ENCODE data around the gene CLDN6. TPM values are rescaled to one million over a fixed set of nuclear protein-coding genes. Genes with fewer than 3 reads are reported as not detected.

The CLDN6 gene
- total RNA-seq, 1 experiment from 2014 or later = 0.21 TPM

DNA sequence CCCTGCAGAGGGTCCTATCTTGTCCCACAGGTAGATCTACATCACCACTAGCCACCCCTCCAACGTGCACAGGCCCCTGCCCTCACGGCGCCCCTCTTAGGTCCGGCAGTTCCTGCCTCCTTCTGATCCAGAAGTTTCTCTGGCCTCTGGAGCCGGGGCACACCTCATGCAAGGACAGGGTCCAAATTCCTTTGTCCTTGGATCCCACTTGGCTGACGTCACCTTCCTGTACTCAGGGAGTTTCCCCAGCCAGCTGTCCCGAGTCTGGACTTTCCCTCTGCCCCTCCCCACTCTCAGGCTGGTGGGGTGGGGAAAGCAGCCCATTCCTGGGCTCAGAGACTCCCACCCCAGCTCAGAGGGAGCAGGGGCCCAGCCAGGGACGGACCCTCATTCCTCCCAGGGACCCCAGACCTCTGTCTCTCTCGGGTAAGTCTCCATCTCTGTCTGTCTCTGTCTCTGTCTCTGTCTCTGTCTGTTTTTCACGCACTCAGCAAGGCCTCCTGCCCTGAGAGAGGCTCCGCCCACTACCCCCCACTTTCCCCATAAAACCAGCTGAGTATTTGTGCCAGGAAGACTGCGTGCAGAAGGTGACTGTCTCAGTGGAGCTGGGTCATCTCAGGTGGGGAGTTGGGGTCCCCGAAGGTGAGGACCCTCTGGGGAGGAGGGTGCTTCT is 47.2 kb upstream of the CLDN6 start, which contains the start of gene IL32:
IL32 (plus strand) TSS at position 572 of the 673 bp plus-strand sequence. CDS start 172 bp downstream, outside the sequence.
- Histone ChIP-seq H3K27ac (ENCODE audit: low read depth, low read length, poor library complexity, severe bottlenecking) (no peak within 1 kb of the TSS), H3K36me3 (ENCODE audit: insufficient read depth, low read length, poor library complexity, severe bottlenecking) (no peaks in the 10 kb centered on the region), H3K9me3 (ENCODE audit: low read depth, low read length, poor library complexity, severe bottlenecking) (no peaks in the 10 kb centered on the region), H3K4me3 (ENCODE audit: low read depth, low read length, poor library complexity, severe bottlenecking) (no peak within 1 kb of the TSS), H3K4me1 (ENCODE audit: insufficient read depth, low read length, poor library complexity, severe bottlenecking) (no peaks in the 10 kb centered on the region), H3K27me3 (replicated peaks; ENCODE audit: insufficient read depth, low read depth, low read length, poor library complexity) (no peaks in the 10 kb centered on the region)
- no peak for DNase-seq (ENCODE audit: low spot score)
- BruUV-seq (replicated peaks) = no TSS peak
- CTCF ChIA-PET = no interaction called here
- TF ChIP-seq EZH2 (IDR thresholded peaks at IDR 0.05; ENCODE audit: borderline replicate concordance, low read depth, low read length, poor library complexity, severe bottlenecking) (no peak), CTCF (conservative IDR thresholded peaks at IDR 0.05; ENCODE audit: low read depth, low read length) (no peak)
- POLR2A ChIA-PET (ENCODE audit: low non-redundant PET) = no interaction called here
- intact Hi-C loops (cut with micrococcal nuclease; ENCODE audit: unreplicated experiment) = no loop called here

GRCh38 chr16:3063625-3064386 is 45.8 kb upstream of the CLDN6 start:
- Histone ChIP-seq H3K27me3 (replicated peaks; ENCODE audit: insufficient read depth, low read depth, low read length, poor library complexity) (no peaks in the 10 kb centered on the region), H3K4me3 (ENCODE audit: low read depth, low read length, poor library complexity, severe bottlenecking) (no peak overlapping the region), H3K36me3 (ENCODE audit: insufficient read depth, low read length, poor library complexity, severe bottlenecking) (no peaks in the 10 kb centered on the region), H3K4me1 (ENCODE audit: insufficient read depth, low read length, poor library complexity, severe bottlenecking) (no peaks in the 10 kb centered on the region), H3K9me3 (ENCODE audit: low read depth, low read length, poor library complexity, severe bottlenecking) (no peaks in the 10 kb centered on the region), H3K27ac (ENCODE audit: low read depth, low read length, poor library complexity, severe bottlenecking) (no peak overlapping the region)
- TF ChIP-seq EZH2 (IDR thresholded peaks at IDR 0.05; ENCODE audit: borderline replicate concordance, low read depth, low read length, poor library complexity, severe bottlenecking) (no peak), CTCF (conservative IDR thresholded peaks at IDR 0.05; ENCODE audit: low read depth, low read length) (no peak)
- ChIA-PET POLR2A (ENCODE audit: low non-redundant PET) (interaction anchor here (0.6 kb wide), 1 partner anchor 67 kb away, joined by 4 read pairs; no protein-coding TSS in a partner anchor), CTCF (no interaction called here)
- BruUV-seq (replicated peaks) = no TSS peak
- DNase-seq (ENCODE audit: low spot score) = no peak
- intact Hi-C loops (cut with micrococcal nuclease; ENCODE audit: unreplicated experiment) = loop anchor here (5.0 kb wide), 1 partner anchor 63 kb away; no protein-coding TSS in a partner anchor

- Histone ChIP-seq H3K4me1 (ENCODE audit: insufficient read depth, low read length, poor library complexity, severe bottlenecking) (peaks cover 5% of the 10 kb centered on the region), H3K27ac (ENCODE audit: low read depth, low read length, poor library complexity, severe bottlenecking) (no peak overlapping the region), H3K9me3 (ENCODE audit: low read depth, low read length, poor library complexity, severe bottlenecking) (no peaks in the 10 kb centered on the region), H3K27me3 (replicated peaks; ENCODE audit: insufficient read depth, low read depth, low read length, poor library complexity) (no peaks in the 10 kb centered on the region), H3K4me3 (ENCODE audit: low read depth, low read length, poor library complexity, severe bottlenecking) (no peak overlapping the region), H3K36me3 (ENCODE audit: insufficient read depth, low read length, poor library complexity, severe bottlenecking) (no peaks in the 10 kb centered on the region)
- TF ChIP-seq CTCF (conservative IDR thresholded peaks at IDR 0.05; ENCODE audit: low read depth, low read length) (no peak), EZH2 (IDR thresholded peaks at IDR 0.05; ENCODE audit: borderline replicate concordance, low read depth, low read length, poor library complexity, severe bottlenecking) (no peak)
- POLR2A ChIA-PET (ENCODE audit: low non-redundant PET) = no interaction called here
- BruUV-seq (replicated peaks) = no TSS peak
- CTCF ChIA-PET = no interaction called here
- intact Hi-C loops (cut with micrococcal nuclease; ENCODE audit: unreplicated experiment) = loop anchor here (5.0 kb wide), 1 partner anchor 65 kb away; no protein-coding TSS in a partner anchor
- DNase-seq (ENCODE audit: low spot score) = no peak
Measured at GRCh38 chr16:3062553-3062952, 44.6 kb upstream of the CLDN6 start.
